ENCODE results near the gene ANKRD36C. TPM values are rescaled to one million over a fixed set of nuclear protein-coding genes. Genes with fewer than 3 reads are reported as not detected.
"Not testable (repeated sequence)": the region's sequence is repeated elsewhere in the genome, so short reads cannot be mapped to it uniquely, and the experiment has no call there.

ANKRD36C gene
- total RNA-seq = 42.7 and 53.6 TPM in 2 replicates

DNA sequence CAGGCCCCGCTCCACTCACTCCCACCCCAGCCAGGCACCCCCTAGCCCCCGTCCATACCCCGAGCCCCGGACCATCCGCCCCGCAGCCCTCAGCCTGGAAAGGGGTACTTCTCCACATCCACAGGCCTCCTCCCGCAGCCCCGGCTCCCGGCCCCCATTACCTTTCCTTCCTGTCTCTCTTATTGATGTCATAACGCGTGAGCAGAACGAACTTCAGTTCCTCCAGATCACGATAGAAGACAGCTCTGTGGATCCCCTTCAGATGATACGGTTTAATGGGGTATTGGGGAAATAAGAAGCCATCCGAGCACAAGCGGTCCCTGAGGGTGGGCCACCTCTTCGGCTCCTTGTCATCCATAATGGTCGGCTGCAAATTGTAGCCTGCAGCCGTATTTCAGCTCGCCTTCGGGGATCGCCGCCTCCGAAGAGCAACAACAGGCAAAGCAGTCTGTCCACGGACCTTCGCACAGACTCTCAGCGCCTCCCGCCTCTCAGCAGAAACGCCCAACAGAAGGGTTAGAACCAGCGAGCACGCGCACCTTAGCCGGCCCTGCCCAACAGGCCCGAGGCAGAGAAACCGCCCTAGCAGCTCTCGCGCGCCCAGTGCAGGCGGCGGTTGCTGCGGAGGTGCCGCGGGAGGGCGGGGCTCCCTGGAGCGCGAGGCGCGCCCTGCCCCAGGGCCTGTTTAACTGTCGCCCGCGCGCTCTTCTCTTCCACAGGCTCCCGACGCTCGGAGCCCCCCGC lies at the start of gene ANKRD36C:
Gene ANKRD36C (minus strand): TSS at position 474 of the 744 bp plus-strand sequence. CDS start 116 bp downstream, at position 358.
- not testable (repeated sequence) for H3K4me1 ChIP-seq (ENCODE audit: insufficient read depth, low read length); H4K20me1 ChIP-seq (ENCODE audit: insufficient read depth, low read length); H3K27me3 ChIP-seq (ENCODE audit: insufficient read depth, low read length); H3K9me3 ChIP-seq (ENCODE audit: low read depth, low read length); H3K36me3 ChIP-seq (ENCODE audit: insufficient read depth, low read length); H3K79me2 ChIP-seq (ENCODE audit: insufficient read depth, low read length)
- peak within 1 kb of the TSS; percentile 84 for H3K4me3 ChIP-seq (ENCODE audit: insufficient read depth, low read length)
- DNase-seq (ENCODE audit: insufficient read length, low spot score, missing footprints) = peak; percentile 22
- peak within 1 kb of the TSS; percentile 97 for H3K4me2 ChIP-seq (ENCODE audit: insufficient read depth, low read length)
- peak within 1 kb of the TSS; percentile 60 for H3K27ac ChIP-seq (ENCODE audit: low read depth, low read length)
- H2AFZ ChIP-seq (ENCODE audit: low read length) = peak within 1 kb of the TSS; percentile 96

DNA sequence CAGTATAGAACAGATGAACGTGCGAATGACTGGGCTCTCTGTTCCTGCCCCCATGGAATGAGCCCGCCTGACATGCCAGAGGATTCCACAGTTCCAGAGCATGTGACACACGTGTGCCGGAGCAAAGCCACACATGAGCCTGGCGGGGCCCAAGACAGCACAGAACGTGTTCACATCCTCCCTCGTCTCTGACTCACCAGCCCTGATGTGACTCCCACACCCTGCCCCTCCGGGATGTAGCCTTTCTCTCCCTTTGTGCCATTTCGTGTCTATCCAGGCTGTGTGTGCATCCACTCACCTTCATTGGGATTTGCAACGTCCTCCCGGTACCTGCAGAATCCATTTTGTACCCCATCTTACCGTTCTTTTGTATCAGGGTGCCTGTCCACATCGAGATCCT lies 43.9 kb upstream of the ANKRD36C start:
- H3K4me3 ChIP-seq (ENCODE audit: insufficient read depth, low read length); H3K36me3 ChIP-seq (ENCODE audit: insufficient read depth, low read length); H4K20me1 ChIP-seq (ENCODE audit: insufficient read depth, low read length); H3K4me1 ChIP-seq (ENCODE audit: insufficient read depth, low read length); H3K9me3 ChIP-seq (ENCODE audit: low read depth, low read length); H2AFZ ChIP-seq (ENCODE audit: low read length); H3K4me2 ChIP-seq (ENCODE audit: insufficient read depth, low read length); H3K27ac ChIP-seq (ENCODE audit: low read depth, low read length); H3K27me3 ChIP-seq (ENCODE audit: insufficient read depth, low read length); DNase-seq (ENCODE audit: insufficient read length, low spot score, missing footprints); H3K79me2 ChIP-seq (ENCODE audit: insufficient read depth, low read length): not testable (repeated sequence)

DNA sequence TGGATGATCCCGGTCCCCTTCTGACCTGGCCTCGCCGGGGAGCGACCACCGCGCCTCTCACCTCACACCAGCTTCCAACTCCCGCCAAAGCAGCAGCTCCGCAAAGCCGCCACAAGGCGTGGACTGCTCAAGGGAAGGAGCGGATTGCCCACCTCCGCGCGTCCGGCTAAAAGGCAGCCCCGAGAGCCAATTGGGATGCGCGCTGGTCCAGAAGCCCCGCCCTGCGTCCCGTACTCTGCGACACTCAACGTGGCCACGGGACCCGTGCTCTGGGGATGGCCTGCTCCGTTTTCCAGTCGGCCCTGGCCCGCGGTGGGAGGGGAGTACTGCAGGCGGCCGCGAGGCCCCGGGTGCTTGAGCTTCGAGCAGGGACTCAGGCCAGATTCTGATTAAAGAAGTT lies 43.2 kb upstream of the ANKRD36C start, which contains the start of gene GPAT2:
Gene GPAT2 (minus strand): TSS at position 125 of the 400 bp plus-strand sequence. CDS start 2,557 bp downstream, outside the sequence.
- H2AFZ ChIP-seq (ENCODE audit: low read length); H3K27ac ChIP-seq (ENCODE audit: low read depth, low read length); H4K20me1 ChIP-seq (ENCODE audit: insufficient read depth, low read length); H3K9me3 ChIP-seq (ENCODE audit: low read depth, low read length); H3K27me3 ChIP-seq (ENCODE audit: insufficient read depth, low read length); H3K4me3 ChIP-seq (ENCODE audit: insufficient read depth, low read length); H3K4me1 ChIP-seq (ENCODE audit: insufficient read depth, low read length); H3K36me3 ChIP-seq (ENCODE audit: insufficient read depth, low read length); H3K79me2 ChIP-seq (ENCODE audit: insufficient read depth, low read length); H3K4me2 ChIP-seq (ENCODE audit: insufficient read depth, low read length); DNase-seq (ENCODE audit: insufficient read length, low spot score, missing footprints): not testable (repeated sequence)

DNA sequence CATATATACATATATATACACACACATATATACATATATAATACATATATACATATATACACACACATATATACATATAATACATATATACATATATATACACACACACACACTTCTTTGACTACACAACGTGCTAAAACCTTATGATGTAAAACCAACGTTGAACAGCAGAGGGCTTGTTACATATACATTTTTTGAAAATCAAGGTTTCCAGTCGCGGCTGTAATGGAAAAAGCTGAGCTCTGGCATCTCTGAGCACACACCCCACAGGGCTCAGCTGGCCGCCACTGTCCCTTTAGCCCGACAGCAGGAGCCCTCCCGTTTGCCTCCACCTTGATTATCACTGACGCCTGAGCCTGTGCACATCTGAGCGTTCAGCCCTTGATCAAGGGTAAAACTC lies 42.4 kb upstream of the ANKRD36C start:
- H2AFZ ChIP-seq (ENCODE audit: low read length); H3K4me2 ChIP-seq (ENCODE audit: insufficient read depth, low read length); H3K4me1 ChIP-seq (ENCODE audit: insufficient read depth, low read length); H3K79me2 ChIP-seq (ENCODE audit: insufficient read depth, low read length); H3K27me3 ChIP-seq (ENCODE audit: insufficient read depth, low read length); H3K9me3 ChIP-seq (ENCODE audit: low read depth, low read length); H3K4me3 ChIP-seq (ENCODE audit: insufficient read depth, low read length); H3K36me3 ChIP-seq (ENCODE audit: insufficient read depth, low read length); H3K27ac ChIP-seq (ENCODE audit: low read depth, low read length); DNase-seq (ENCODE audit: insufficient read length, low spot score, missing footprints); H4K20me1 ChIP-seq (ENCODE audit: insufficient read depth, low read length): not testable (repeated sequence)

DNA sequence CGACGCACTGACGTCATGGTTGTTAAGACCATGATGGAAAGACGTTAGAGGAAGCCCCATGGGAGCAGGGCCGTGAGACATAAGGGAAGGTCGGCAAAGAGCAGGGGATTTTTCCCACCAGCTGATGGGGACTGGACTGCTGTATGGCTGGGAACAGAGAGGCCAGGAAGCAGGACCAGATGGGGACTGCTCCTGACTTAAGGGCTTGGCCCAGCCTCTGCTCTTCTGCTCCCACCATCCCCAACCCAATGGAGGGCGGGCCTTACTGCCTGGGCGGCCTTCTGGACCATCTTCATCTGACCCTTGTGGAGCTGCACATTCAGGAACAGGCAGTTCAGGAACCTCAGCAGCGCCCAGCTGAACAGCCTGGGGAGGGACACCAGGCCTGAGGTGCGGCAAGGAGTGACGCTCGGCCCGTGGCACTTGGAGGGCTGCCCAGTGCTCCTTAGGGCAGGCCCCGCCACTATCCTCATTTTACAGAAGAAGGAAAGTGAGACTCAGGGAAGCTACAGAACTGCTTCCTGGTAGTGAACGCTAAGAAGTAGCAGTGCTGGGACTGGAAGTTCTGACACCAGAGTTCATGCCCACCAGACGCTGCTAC lies 36.2 kb upstream of the ANKRD36C start:
- H3K36me3 ChIP-seq (ENCODE audit: insufficient read depth, low read length); H3K4me3 ChIP-seq (ENCODE audit: insufficient read depth, low read length); H3K27me3 ChIP-seq (ENCODE audit: insufficient read depth, low read length): not testable (repeated sequence)

DNA sequence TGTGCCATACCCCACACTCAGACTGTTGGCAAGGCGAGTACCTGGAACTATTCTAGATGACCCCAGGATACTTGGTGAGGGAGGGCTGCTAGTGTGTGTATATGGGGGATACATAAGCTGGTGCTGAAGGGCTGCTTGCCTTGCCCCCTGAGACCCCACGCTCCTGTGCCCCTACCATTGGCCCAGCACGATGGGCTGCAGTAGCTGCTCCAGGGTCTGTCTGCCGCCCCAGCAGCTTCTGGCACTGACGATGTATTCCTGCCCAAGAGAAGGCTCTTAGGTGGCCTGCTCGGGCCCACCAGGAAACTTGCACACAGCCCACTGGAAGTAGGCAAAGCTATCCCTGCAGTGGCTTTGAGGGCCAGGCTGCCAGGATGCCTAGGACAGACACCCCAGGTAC lies 34.1 kb upstream of the ANKRD36C start:
- not testable (repeated sequence) for H3K4me1 ChIP-seq (ENCODE audit: insufficient read depth, low read length); H3K79me2 ChIP-seq (ENCODE audit: insufficient read depth, low read length); H3K27me3 ChIP-seq (ENCODE audit: insufficient read depth, low read length); H2AFZ ChIP-seq (ENCODE audit: low read length); DNase-seq (ENCODE audit: insufficient read length, low spot score, missing footprints); H3K27ac ChIP-seq (ENCODE audit: low read depth, low read length); H3K9me3 ChIP-seq (ENCODE audit: low read depth, low read length); H3K4me3 ChIP-seq (ENCODE audit: insufficient read depth, low read length); H4K20me1 ChIP-seq (ENCODE audit: insufficient read depth, low read length); H3K36me3 ChIP-seq (ENCODE audit: insufficient read depth, low read length); H3K4me2 ChIP-seq (ENCODE audit: insufficient read depth, low read length)

More for the DNA sequence above, 36.2 kb upstream of the ANKRD36C start:
- H3K27ac ChIP-seq (ENCODE audit: low read depth, low read length); H3K4me2 ChIP-seq (ENCODE audit: insufficient read depth, low read length); H3K9me3 ChIP-seq (ENCODE audit: low read depth, low read length); H2AFZ ChIP-seq (ENCODE audit: low read length); H3K4me1 ChIP-seq (ENCODE audit: insufficient read depth, low read length); H4K20me1 ChIP-seq (ENCODE audit: insufficient read depth, low read length); DNase-seq (ENCODE audit: insufficient read length, low spot score, missing footprints); H3K79me2 ChIP-seq (ENCODE audit: insufficient read depth, low read length): not testable (repeated sequence)
